Transverse colon (tissue), 4 donors: Measurements from ENCODE around the gene RASGRP3.

ENCODE experiments used
- CTCF ChIP-seq, 5 experiments: fragments of 200-600 bp in 3 of 5; fragments of 450-650 bp in 2 of 5; sonication (generic) in 3 of 5; IDR thresholded peaks; 1 replicate in 2 of 5; 2 replicates in 3 of 5; pipeline ENCODE4 v1.5.1; 2016 to 2017; ENCODE audit warnings: antibody characterized with exemption in 5 of 5, inconsistent platforms in 3 of 5, mild to moderate bottlenecking in 2 of 5, moderate library complexity in 1 of 5
- POLR2A ChIP-seq: fragments of 450-650 bp; IDR thresholded peaks from one replicate; pipeline ENCODE4 v1.6.1; 2016; ENCODE audit warnings: antibody characterized with exemption, mild to moderate bottlenecking, moderate library complexity
- POLR2AphosphoS5 ChIP-seq, 3 donors: sonication (generic); formaldehyde crosslinking; IDR thresholded peaks; one replicate each; pipeline ENCODE4 v1.6.1; 2016; ENCODE audit warnings: antibody characterized with exemption in 3 of 3

- TF ChIP-seq POLR2AphosphoS5 (IDR thresholded peaks at IDR 0.05) (no peak), CTCF (IDR thresholded peaks at IDR 0.05) (no peak), POLR2A (no peak)
These were observed 40.9 kb upstream of the RASGRP3 start for GRCh38 chr2:33435518-33435917.
